GM23338 (cell line): ENCODE results near the gene GALM. TPM values are rescaled to one million over a fixed set of nuclear protein-coding genes. Genes with fewer than 3 reads are reported as not detected.

Experiments used
- ATAC-seq: fragments of 200-7000 bp; cut with Tn5 transposase; 3 replicates; pipeline ENCODE4 v1.9.1; 2020
- DNase-seq: peaks from one replicate; pipeline ENCODE4 v3.0.0-alpha.2; 2015; ENCODE audit warnings: low spot score
- H2AFZ ChIP-seq: fragments of 200-600 bp; sonication (generic); 2 replicates; pipeline ENCODE4 v1.8.0; 2016; ENCODE audit warnings: antibody characterized with exemption, mild to moderate bottlenecking, moderate library complexity
- H3F3A ChIP-seq: fragments of 200-600 bp; sonication (generic); replicated peaks from 2 replicates; pipeline ENCODE4 v1.8.0; 2017; ENCODE audit warnings: antibody characterized with exemption, mixed run types, low read depth
- H3K27ac ChIP-seq: fragments of 200-600 bp; sonication (generic); 2 replicates; pipeline ENCODE4 v1.6.1; 2016; ENCODE audit warnings: low read depth
- H3K27me3 ChIP-seq: fragments of 200-600 bp; sonication (generic); 2 replicates; pipeline ENCODE4 v1.8.0; 2016; ENCODE audit warnings: mild to moderate bottlenecking, mixed run types, moderate library complexity; ENCODE audit not compliant: insufficient read depth
- H3K36me3 ChIP-seq: fragments of 200-600 bp; sonication (generic); 2 replicates; pipeline ENCODE4 v1.8.0; 2016; ENCODE audit warnings: mild to moderate bottlenecking; ENCODE audit not compliant: insufficient read depth
- H3K4me1 ChIP-seq: fragments of 200-600 bp; sonication (generic); 2 replicates; pipeline ENCODE4 v1.8.0; 2016; ENCODE audit warnings: mild to moderate bottlenecking, moderate library complexity; ENCODE audit not compliant: insufficient read depth
- H3K4me2 ChIP-seq: fragments of 200-600 bp; sonication (generic); 2 replicates; pipeline ENCODE4 v1.7.1; 2017; ENCODE audit warnings: mixed run types
- H3K4me3 ChIP-seq: fragments of 200-600 bp; sonication (generic); 2 replicates; pipeline ENCODE4 v1.6.1; 2016; ENCODE audit warnings: mixed run types
- H3K79me2 ChIP-seq: fragments of 200-600 bp; sonication (generic); replicated peaks from 2 replicates; pipeline ENCODE4 v1.8.0; 2017; ENCODE audit warnings: mild to moderate bottlenecking; ENCODE audit not compliant: insufficient read depth
- H3K9me2 ChIP-seq: fragments of 200-600 bp; sonication (generic); 2 replicates; pipeline ENCODE4 v1.8.0; 2017; ENCODE audit not compliant: insufficient read depth
- H4K20me1 ChIP-seq: fragments of 200-600 bp; sonication (generic); replicated peaks from 2 replicates; pipeline ENCODE4 v1.8.0; 2017; ENCODE audit warnings: mild to moderate bottlenecking; ENCODE audit not compliant: insufficient read depth
- H3K27ac Mint-ChIP-seq: 2 replicates; pipeline ENCODE4 v1.8.0; 2020; ENCODE audit warnings: inconsistent platforms, mild to moderate bottlenecking, moderate library complexity, mixed read lengths
- H3K27me3 Mint-ChIP-seq: 3 replicates; pipeline ENCODE4 v1.8.0; 2022; ENCODE audit warnings: low read depth, mild to moderate bottlenecking, moderate library complexity, mixed read lengths, inconsistent platforms; ENCODE audit not compliant: insufficient read depth, poor library complexity
- H3K36me3 Mint-ChIP-seq: 3 replicates; pipeline ENCODE4 v1.8.0; 2021; ENCODE audit warnings: low read depth, mild to moderate bottlenecking, inconsistent platforms, moderate library complexity, mixed read lengths
- H3K4me1 Mint-ChIP-seq: 3 replicates; pipeline ENCODE4 v1.8.0; 2020; ENCODE audit warnings: mild to moderate bottlenecking, inconsistent platforms, mixed read lengths
- H3K4me3 Mint-ChIP-seq: 3 replicates; pipeline ENCODE4 v1.8.0; 2021; ENCODE audit warnings: moderate library complexity, mild to moderate bottlenecking, inconsistent platforms, mixed read lengths
- H3K9me3 Mint-ChIP-seq: 3 replicates; pipeline ENCODE4 v1.8.0; 2020; ENCODE audit warnings: moderate library complexity, mild to moderate bottlenecking, inconsistent platforms, mixed read lengths
- CREB1 ChIP-seq: fragments of 250-450 bp; sonication (Bioruptor Pico); IDR thresholded peaks from 2 replicates; pipeline ENCODE4 v1.5.0; 2020; ENCODE audit warnings: low read depth, mild to moderate bottlenecking, moderate library complexity
- EZH2 ChIP-seq: fragments of 200-600 bp; sonication (generic); IDR thresholded peaks from one replicate; pipeline ENCODE4 v1.8.0; 2017; ENCODE audit warnings: antibody characterized with exemption, mild to moderate bottlenecking, low read depth; ENCODE audit not compliant: unreplicated experiment
- EZH2phosphoT487 ChIP-seq: fragments of 200-600 bp; sonication (generic); IDR thresholded peaks from one replicate; pipeline ENCODE4 v1.8.1; 2018; ENCODE audit warnings: antibody characterized with exemption; ENCODE audit not compliant: unreplicated experiment
- JUNB ChIP-seq: IDR thresholded peaks from one replicate; pipeline ENCODE4 v1.6.1; 2016; ENCODE audit warnings: antibody characterized with exemption; ENCODE audit not compliant: unreplicated experiment
- NANOG ChIP-seq: IDR thresholded peaks from 2 replicates; pipeline ENCODE4 v1.6.1; 2016; ENCODE audit warnings: antibody characterized with exemption, borderline replicate concordance
- POLR2AphosphoS5 ChIP-seq: IDR thresholded peaks from 2 replicates; pipeline ENCODE4 v1.6.1; 2016; ENCODE audit warnings: antibody characterized with exemption, low read depth
- REST ChIP-seq: IDR thresholded peaks from one replicate; pipeline ENCODE4 v1.6.1; 2018; ENCODE audit warnings: antibody characterized with exemption; ENCODE audit not compliant: unreplicated experiment
- STAT1 ChIP-seq: IDR thresholded peaks from one replicate; pipeline ENCODE4 v1.6.1; 2016; ENCODE audit warnings: antibody characterized with exemption; ENCODE audit not compliant: unreplicated experiment
- ZNF114 ChIP-seq: fragments of 250-450 bp; sonication (Bioruptor Pico); IDR thresholded peaks from 2 replicates; pipeline ENCODE4 v1.5.0; 2020; ENCODE audit warnings: mild to moderate bottlenecking, moderate library complexity
- ZNF331 ChIP-seq: fragments of 250-450 bp; sonication (Bioruptor Pico); IDR thresholded peaks from 2 replicates; pipeline ENCODE4 v1.5.0; 2020; ENCODE audit warnings: low read depth, mild to moderate bottlenecking, moderate library complexity
- polyA plus RNA-seq: library from polyadenylated mRNA; unstranded; fragments of >200 nt; fragmentation: Nextera tagmentation; extraction: Ambion mirVana; gene quantifications from 2 replicates; pipeline ENCODE4 v1.2.1, GENCODE V29; 2016
- total RNA-seq: library from RNA; depleted of rRNA; stranded (reverse); fragments of >200 nt; shearing (Covaris generic); gene quantifications from 2 replicates; pipeline ENCODE4 v1.2.3, GENCODE V29; 2014
- TF ChIP-seq, protein P1 (sequence below): IDR thresholded peaks from 2 replicates; pipeline ENCODE4 v1.6.1; 2016; ENCODE audit warnings: antibody characterized with exemption
- TF ChIP-seq, protein P2 (sequence below), 2 experiments: fragments of 200-600 bp in 1 of 2; sonication (generic) in 1 of 2; conservative IDR thresholded peaks; 2 replicates each; pipeline versions ENCODE4 v1.5.1 to v1.6.1; 2016 to 2017; ENCODE audit warnings: antibody characterized with exemption in 2 of 2, low read depth in 2 of 2, mild to moderate bottlenecking in 2 of 2, moderate library complexity in 1 of 2
- TF ChIP-seq, protein P3 (sequence below): fragments of 250-450 bp; sonication (Bioruptor Pico); IDR thresholded peaks from 2 replicates; pipeline ENCODE4 v1.5.0; 2020; ENCODE audit warnings: mild to moderate bottlenecking, moderate library complexity

GALM gene
- total and polyA plus RNA-seq, 2 experiments from 2014 or later: 9.3 to 21.6 TPM

- H3K9me2 ChIP-seq: no peaks in the 10 kb centered on the region
- no peaks in the 10 kb centered on the region for H3K36me3 Mint-ChIP-seq
- no peaks in the 10 kb centered on the region for H3K27me3 ChIP-seq
- no peaks in the 10 kb centered on the region for H3K27me3 Mint-ChIP-seq
- H3K4me1 Mint-ChIP-seq: no peaks in the 10 kb centered on the region
- no peak overlapping the region for H3K27ac ChIP-seq
- no peak overlapping the region for H3K4me3 Mint-ChIP-seq
- ATAC-seq (no peak), DNase-seq (no peak)
- H3F3A ChIP-seq: no peaks in the 10 kb centered on the region
- H3K9me3 Mint-ChIP-seq: peaks cover 4% of the 10 kb centered on the region; the same call in 2 of the 3 replicates
- no peaks in the 10 kb centered on the region; the same call in 1 of the 2 replicates for H3K4me1 ChIP-seq
- no peak overlapping the region for H2AFZ ChIP-seq
- TF ChIP-seq NANOG (no peak), ZNF331 (CRISPR knock-in tag) (no peak), ZNF114 (CRISPR knock-in tag) (no peak), REST (no peak), JUNB (no peak), CREB1 (no peak), STAT1 (no peak), POLR2AphosphoS5 (no peak), EZH2 (no peak), EZH2phosphoT487 (no peak)
- TF ChIP-seq, protein P1, sequence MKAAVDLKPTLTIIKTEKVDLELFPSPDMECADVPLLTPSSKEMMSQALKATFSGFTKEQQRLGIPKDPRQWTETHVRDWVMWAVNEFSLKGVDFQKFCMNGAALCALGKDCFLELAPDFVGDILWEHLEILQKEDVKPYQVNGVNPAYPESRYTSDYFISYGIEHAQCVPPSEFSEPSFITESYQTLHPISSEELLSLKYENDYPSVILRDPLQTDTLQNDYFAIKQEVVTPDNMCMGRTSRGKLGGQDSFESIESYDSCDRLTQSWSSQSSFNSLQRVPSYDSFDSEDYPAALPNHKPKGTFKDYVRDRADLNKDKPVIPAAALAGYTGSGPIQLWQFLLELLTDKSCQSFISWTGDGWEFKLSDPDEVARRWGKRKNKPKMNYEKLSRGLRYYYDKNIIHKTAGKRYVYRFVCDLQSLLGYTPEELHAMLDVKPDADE: no peak
- TF ChIP-seq, protein P2, sequence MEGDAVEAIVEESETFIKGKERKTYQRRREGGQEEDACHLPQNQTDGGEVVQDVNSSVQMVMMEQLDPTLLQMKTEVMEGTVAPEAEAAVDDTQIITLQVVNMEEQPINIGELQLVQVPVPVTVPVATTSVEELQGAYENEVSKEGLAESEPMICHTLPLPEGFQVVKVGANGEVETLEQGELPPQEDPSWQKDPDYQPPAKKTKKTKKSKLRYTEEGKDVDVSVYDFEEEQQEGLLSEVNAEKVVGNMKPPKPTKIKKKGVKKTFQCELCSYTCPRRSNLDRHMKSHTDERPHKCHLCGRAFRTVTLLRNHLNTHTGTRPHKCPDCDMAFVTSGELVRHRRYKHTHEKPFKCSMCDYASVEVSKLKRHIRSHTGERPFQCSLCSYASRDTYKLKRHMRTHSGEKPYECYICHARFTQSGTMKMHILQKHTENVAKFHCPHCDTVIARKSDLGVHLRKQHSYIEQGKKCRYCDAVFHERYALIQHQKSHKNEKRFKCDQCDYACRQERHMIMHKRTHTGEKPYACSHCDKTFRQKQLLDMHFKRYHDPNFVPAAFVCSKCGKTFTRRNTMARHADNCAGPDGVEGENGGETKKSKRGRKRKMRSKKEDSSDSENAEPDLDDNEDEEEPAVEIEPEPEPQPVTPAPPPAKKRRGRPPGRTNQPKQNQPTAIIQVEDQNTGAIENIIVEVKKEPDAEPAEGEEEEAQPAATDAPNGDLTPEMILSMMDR (conservative IDR thresholded peaks at IDR 0.05; ENCODE audit: low read depth in 2 of 2): no peak
- TF ChIP-seq, protein P3, sequence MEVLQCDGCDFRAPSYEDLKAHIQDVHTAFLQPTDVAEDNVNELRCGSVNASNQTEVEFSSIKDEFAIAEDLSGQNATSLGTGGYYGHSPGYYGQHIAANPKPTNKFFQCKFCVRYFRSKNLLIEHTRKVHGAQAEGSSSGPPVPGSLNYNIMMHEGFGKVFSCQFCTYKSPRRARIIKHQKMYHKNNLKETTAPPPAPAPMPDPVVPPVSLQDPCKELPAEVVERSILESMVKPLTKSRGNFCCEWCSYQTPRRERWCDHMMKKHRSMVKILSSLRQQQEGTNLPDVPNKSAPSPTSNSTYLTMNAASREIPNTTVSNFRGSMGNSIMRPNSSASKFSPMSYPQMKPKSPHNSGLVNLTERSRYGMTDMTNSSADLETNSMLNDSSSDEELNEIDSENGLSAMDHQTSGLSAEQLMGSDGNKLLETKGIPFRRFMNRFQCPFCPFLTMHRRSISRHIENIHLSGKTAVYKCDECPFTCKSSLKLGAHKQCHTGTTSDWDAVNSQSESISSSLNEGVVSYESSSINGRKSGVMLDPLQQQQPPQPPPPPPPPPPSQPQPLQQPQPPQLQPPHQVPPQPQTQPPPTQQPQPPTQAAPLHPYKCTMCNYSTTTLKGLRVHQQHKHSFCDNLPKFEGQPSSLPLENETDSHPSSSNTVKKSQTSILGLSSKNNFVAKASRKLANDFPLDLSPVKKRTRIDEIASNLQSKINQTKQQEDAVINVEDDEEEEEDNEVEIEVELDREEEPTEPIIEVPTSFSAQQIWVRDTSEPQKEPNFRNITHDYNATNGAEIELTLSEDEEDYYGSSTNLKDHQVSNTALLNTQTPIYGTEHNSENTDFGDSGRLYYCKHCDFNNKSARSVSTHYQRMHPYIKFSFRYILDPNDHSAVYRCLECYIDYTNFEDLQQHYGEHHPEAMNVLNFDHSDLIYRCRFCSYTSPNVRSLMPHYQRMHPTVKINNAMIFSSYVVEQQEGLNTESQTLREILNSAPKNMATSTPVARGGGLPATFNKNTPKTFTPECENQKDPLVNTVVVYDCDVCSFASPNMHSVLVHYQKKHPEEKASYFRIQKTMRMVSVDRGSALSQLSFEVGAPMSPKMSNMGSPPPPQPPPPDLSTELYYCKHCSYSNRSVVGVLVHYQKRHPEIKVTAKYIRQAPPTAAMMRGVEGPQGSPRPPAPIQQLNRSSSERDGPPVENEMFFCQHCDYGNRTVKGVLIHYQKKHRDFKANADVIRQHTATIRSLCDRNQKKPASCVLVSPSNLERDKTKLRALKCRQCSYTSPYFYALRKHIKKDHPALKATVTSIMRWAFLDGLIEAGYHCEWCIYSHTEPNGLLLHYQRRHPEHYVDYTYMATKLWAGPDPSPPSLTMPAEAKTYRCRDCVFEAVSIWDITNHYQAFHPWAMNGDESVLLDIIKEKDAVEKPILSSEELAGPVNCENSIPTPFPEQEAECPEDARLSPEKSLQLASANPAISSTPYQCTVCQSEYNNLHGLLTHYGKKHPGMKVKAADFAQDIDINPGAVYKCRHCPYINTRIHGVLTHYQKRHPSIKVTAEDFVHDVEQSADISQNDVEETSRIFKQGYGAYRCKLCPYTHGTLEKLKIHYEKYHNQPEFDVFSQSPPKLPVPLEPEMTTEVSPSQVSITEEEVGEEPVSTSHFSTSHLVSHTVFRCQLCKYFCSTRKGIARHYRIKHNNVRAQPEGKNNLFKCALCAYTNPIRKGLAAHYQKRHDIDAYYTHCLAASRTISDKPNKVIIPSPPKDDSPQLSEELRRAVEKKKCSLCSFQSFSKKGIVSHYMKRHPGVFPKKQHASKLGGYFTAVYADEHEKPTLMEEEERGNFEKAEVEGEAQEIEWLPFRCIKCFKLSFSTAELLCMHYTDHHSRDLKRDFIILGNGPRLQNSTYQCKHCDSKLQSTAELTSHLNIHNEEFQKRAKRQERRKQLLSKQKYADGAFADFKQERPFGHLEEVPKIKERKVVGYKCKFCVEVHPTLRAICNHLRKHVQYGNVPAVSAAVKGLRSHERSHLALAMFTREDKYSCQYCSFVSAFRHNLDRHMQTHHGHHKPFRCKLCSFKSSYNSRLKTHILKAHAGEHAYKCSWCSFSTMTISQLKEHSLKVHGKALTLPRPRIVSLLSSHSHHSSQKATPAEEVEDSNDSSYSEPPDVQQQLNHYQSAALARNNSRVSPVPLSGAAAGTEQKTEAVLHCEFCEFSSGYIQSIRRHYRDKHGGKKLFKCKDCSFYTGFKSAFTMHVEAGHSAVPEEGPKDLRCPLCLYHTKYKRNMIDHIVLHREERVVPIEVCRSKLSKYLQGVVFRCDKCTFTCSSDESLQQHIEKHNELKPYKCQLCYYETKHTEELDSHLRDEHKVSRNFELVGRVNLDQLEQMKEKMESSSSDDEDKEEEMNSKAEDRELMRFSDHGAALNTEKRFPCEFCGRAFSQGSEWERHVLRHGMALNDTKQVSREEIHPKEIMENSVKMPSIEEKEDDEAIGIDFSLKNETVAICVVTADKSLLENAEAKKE (CRISPR knock-in tag): no peak
- H3K4me3 ChIP-seq: no peak overlapping the region
- H4K20me1 ChIP-seq: no peaks in the 10 kb centered on the region
- H3K79me2 ChIP-seq: no peaks in the 10 kb centered on the region
- H3K36me3 ChIP-seq: no peaks in the 10 kb centered on the region
- H3K4me2 ChIP-seq: no peak overlapping the region
- no peak overlapping the region for H3K27ac Mint-ChIP-seq
Measured at GRCh38 chr2:38631976-38632375, 33.9 kb upstream of the GALM start.
